GM12878 (cell line): ENCODE results near the gene CRACDL. TPM values are rescaled to one million over a fixed set of nuclear protein-coding genes. Genes with fewer than 3 reads are reported as not detected.

Experiments
- ATAC-seq: fragments of 200-7000 bp; cut with Tn5 transposase; 3 replicates; pipeline ENCODE4 v1.9.1; 2020; ENCODE audit warnings: mild to moderate bottlenecking, moderate library complexity
- BruUV-seq: library from RNA; stranded (reverse); fragments of 400-500 nt; replicated peaks from 2 replicates; lab custom pipeline; 2021; lab: Mats Ljungman, UMichigan
- CTCF ChIA-PET: fragments of 300-600 bp; sonication (Branson Sonifier 250); formaldehyde crosslinking; extraction: SDS; loops from one replicate; lab custom pipeline; 2021; ENCODE audit warnings: inconsistent platforms; lab: Yijun Ruan, JAX
- POLR2A ChIA-PET: fragments of 350-600 bp; formaldehyde crosslinking; extraction: SDS; loops from one replicate; lab custom pipeline; 2021; ENCODE audit warnings: inconsistent platforms; lab: Charles Lee
- RAD21 ChIA-PET: fragments of 300-600 bp; sonication (Branson Sonifier 250); formaldehyde crosslinking; loops from one replicate; lab custom pipeline; 2023; ENCODE audit warnings: antibody characterized with exemption; ENCODE audit not compliant: unreplicated experiment; lab: Charles Lee
- SMC1A ChIA-PET: fragments of 300-600 bp; sonication (Branson Sonifier 250); formaldehyde crosslinking; loops from one replicate; lab custom pipeline; 2023; ENCODE audit not compliant: unreplicated experiment, uncharacterized antibody; lab: Charles Lee
- DNase-seq: peaks from one replicate; pipeline ENCODE4 v3.0.0-alpha.2; 2011; ENCODE audit warnings: low read depth, low spot score
- FAIRE-seq: peaks from 3 replicates; lab custom pipeline; 2011; peaks lifted over from hg19 to GRCh38; lab: Jason Lieb, UNC
- H2AFZ ChIP-seq: 2 replicates; pipeline ENCODE4 v1.6.0; 2011; ENCODE audit warnings: low read depth, low read length, control low read depth; ENCODE audit not compliant: control insufficient read depth
- H3K27ac ChIP-seq: 2 replicates; pipeline ENCODE4 v1.5.1; 2011; ENCODE audit warnings: control low read depth; ENCODE audit not compliant: control insufficient read depth, insufficient read depth
- H3K27me3 ChIP-seq, 2 experiments: replicated peaks in 1 of 2; 2 replicates each; pipeline versions ENCODE4 v1.6.0 to v1.6.1; 2011; ENCODE audit warnings: low read length in 1 of 2; ENCODE audit not compliant: control insufficient read depth in 2 of 2, insufficient read depth in 2 of 2
- H3K36me3 ChIP-seq, 2 experiments: 2 replicates each; pipeline ENCODE4 v1.5.1; 2011; ENCODE audit warnings: low read length in 1 of 2; ENCODE audit not compliant: control insufficient read depth in 2 of 2, insufficient read depth in 2 of 2
- H3K4me1 ChIP-seq: 2 replicates; pipeline ENCODE4 v1.6.1; 2011; ENCODE audit warnings: mild to moderate bottlenecking, low read length, moderate library complexity, mixed read lengths; ENCODE audit not compliant: control insufficient read depth, insufficient read depth
- H3K4me2 ChIP-seq: 2 replicates; pipeline ENCODE4 v1.6.0; 2011; ENCODE audit warnings: control low read depth; ENCODE audit not compliant: control insufficient read depth, insufficient read depth
- H3K4me3 ChIP-seq: fragments of 200-600 bp; sonication (generic); 2 replicates; pipeline ENCODE4 v1.5.1; 2016
- H3K79me2 ChIP-seq: 2 replicates; pipeline ENCODE4 v1.6.0; 2011; ENCODE audit warnings: low read length; ENCODE audit not compliant: control insufficient read depth, insufficient read depth
- H3K9ac ChIP-seq: 2 replicates; pipeline ENCODE4 v1.8.0; 2011; ENCODE audit warnings: low read length, control low read depth, mixed read lengths; ENCODE audit not compliant: control insufficient read depth, insufficient read depth
- H3K9me3 ChIP-seq: replicated peaks from 3 replicates; pipeline ENCODE4 v1.5.1; 2011; ENCODE audit warnings: mild to moderate bottlenecking, low read length; ENCODE audit not compliant: control insufficient read depth, insufficient read depth
- H4K20me1 ChIP-seq: 2 replicates; pipeline ENCODE4 v1.6.0; 2011; ENCODE audit not compliant: control insufficient read depth, insufficient read depth
- CHD4 ChIP-seq: fragments of 200-600 bp; sonication (generic); IDR thresholded peaks from 2 replicates; pipeline ENCODE4 v1.6.1; 2016; ENCODE audit warnings: mild to moderate bottlenecking
- EED ChIP-seq: sonication (generic); IDR thresholded peaks from 2 replicates; pipeline ENCODE4 v1.6.1; 2016; ENCODE audit warnings: antibody characterized with exemption, low read depth
- EGR1 ChIP-seq, 2 experiments: IDR thresholded peaks; 1 replicate in 1 of 2; 2 replicates in 1 of 2; pipeline ENCODE4 v1.6.1; 2011 to 2012; ENCODE audit warnings: low read depth in 2 of 2, low read length in 2 of 2, borderline replicate concordance in 1 of 2, mild to moderate bottlenecking in 1 of 2, moderate library complexity in 1 of 2
- MTA2 ChIP-seq: fragments of 450-650 bp; IDR thresholded peaks from 2 replicates; pipeline ENCODE4 v1.6.1; 2016; ENCODE audit warnings: low read depth, mild to moderate bottlenecking, moderate library complexity
- NR2C2 ChIP-seq: IDR thresholded peaks from 2 replicates; pipeline ENCODE4 v1.6.1; 2011; ENCODE audit warnings: borderline replicate concordance, low read depth; ENCODE audit not compliant: control insufficient read depth, insufficient read length
- POLR2AphosphoS5 ChIP-seq: IDR thresholded peaks from 2 replicates; pipeline ENCODE4 v1.6.1; 2011; ENCODE audit warnings: mild to moderate bottlenecking, low read length, inconsistent platforms
- POU2F2 ChIP-seq: IDR thresholded peaks from 3 replicates; pipeline ENCODE4 v1.6.1; 2011; ENCODE audit warnings: low read depth, mild to moderate bottlenecking, low read length, borderline replicate concordance
- SUPT20H ChIP-seq: IDR thresholded peaks from 2 replicates; pipeline ENCODE4 v1.6.1; 2011; ENCODE audit warnings: low read depth, mild to moderate bottlenecking, low read length, moderate library complexity, borderline replicate concordance; ENCODE audit not compliant: control insufficient read depth
- ZBED1 ChIP-seq: IDR thresholded peaks from 2 replicates; pipeline ENCODE4 v1.6.1; 2016; ENCODE audit warnings: borderline replicate concordance
- ZNF207 ChIP-seq: fragments of 450-650 bp; IDR thresholded peaks from 2 replicates; pipeline ENCODE4 v1.6.1; 2014; ENCODE audit warnings: antibody characterized with exemption, mild to moderate bottlenecking, borderline replicate concordance
- WGBS: methylation state at CpG from one replicate; pipeline ENCODE4 v1.1.6; 2016; ENCODE audit warnings: low lambda C conversion rate; ENCODE audit not compliant: insufficient replicate concordance, insufficient coverage; ENCODE audit errors: missing lambda C conversion rate; 5-methylcytosine and 5-hydroxymethylcytosine counted together
- in situ Hi-C: fragments of 300-500 bp; cut with MboI; formaldehyde crosslinking; loops from 9 replicates; pipeline ENCODE4 v1.14.3; 2018; ENCODE audit warnings: mixed read lengths
- intact Hi-C: fragments of 100-400 bp; cut with micrococcal nuclease; formaldehyde crosslinking; loops from one replicate; pipeline ENCODE4 v1.14.2; 2022; ENCODE audit not compliant: unreplicated experiment
- polyA plus RNA-seq, 11 experiments: library from polyadenylated mRNA; depleted of rRNA in 4 of 11; unstranded in 6 of 11; stranded (reverse) in 5 of 11; fragments of >200 nt; fragmentation: Nextera tagmentation in 4 of 11; fragmentation: Illumina TruSeq in 1 of 11; extraction: Ambion mirVana in 4 of 11; extraction: Trizol in 1 of 11; gene quantifications; 1 replicate in 1 of 11; 2 replicates in 10 of 11; pipeline versions ENCODE4 v1.2.1 to v1.2.3, GENCODE V29; 2011 to 2016; ENCODE audit warnings: inconsistent platforms in 2 of 11, missing spikeins in 2 of 11, low read depth in 1 of 11
- total RNA-seq, 4 experiments: library from RNA; depleted of rRNA in 3 of 4; stranded (reverse); fragments of >200 nt in 3 of 4; fragmentation: Illumina TruSeq in 1 of 4; extraction: Trizol in 1 of 4; gene quantifications; 2 replicates each; pipeline versions ENCODE4 v1.2.1 to v1.2.3, GENCODE V29; 2013 to 2021

CRACDL gene
- total and polyA plus RNA-seq, 10 of the 15 experiments (the other 5 are each of a cell fraction or from before 2014, with no cell fraction given): 0.03 to 0.72 (median 0.14) TPM

GRCh38 chr2:98795891-98796676 lies 139.9 kb downstream of the CRACDL start:
- no peak for ATAC-seq
- no peak overlapping the region for H2AFZ ChIP-seq
- intact Hi-C loops (no loop called here), in situ Hi-C loops (no loop called here)
- TF ChIP-seq POU2F2 (no peak), NR2C2 (no peak), CHD4 (no peak), MTA2 (no peak), EED (no peak), ZBED1 (no peak), ZNF207 (no peak), POLR2AphosphoS5 (no peak), SUPT20H (no peak), EGR1 (IDR thresholded peaks at IDR 0.05; ENCODE audit: borderline replicate concordance in 1 of 2, low read depth in 2 of 2, low read length in 2 of 2) (no peak)
- no peaks in the 10 kb centered on the region for H3K36me3 ChIP-seq
- H3K4me3 ChIP-seq: no peak overlapping the region
- BruUV-seq: no TSS peak
- peaks cover 0 to 4% of the 10 kb centered on the region in 2 experiments; a peak in 2 of 4 replicates for H3K27me3 ChIP-seq
- POLR2A ChIA-PET: no interaction called here
- no peaks in the 10 kb centered on the region for H3K79me2 ChIP-seq
- SMC1A ChIA-PET: no interaction called here
- H4K20me1 ChIP-seq: no peaks in the 10 kb centered on the region
- no peak for DNase-seq
- RAD21 ChIA-PET: interaction anchor here (1.4 kb wide), 1 partner anchor 147 kb away, joined by 4 read pairs; no protein-coding TSS in a partner anchor
- no peaks in the 10 kb centered on the region for H3K9me3 ChIP-seq
- H3K4me2 ChIP-seq: no peak overlapping the region
- no peaks in the 10 kb centered on the region for H3K4me1 ChIP-seq
- CTCF ChIA-PET: interaction anchor here (1.0 to 1.4 kb wide), 2 partner anchors 14 to 20 kb away, joined by 3 to 4 read pairs; no protein-coding TSS in a partner anchor
- no peak for FAIRE-seq
- no peak overlapping the region for H3K27ac ChIP-seq
- WGBS: 65% methylated on average over 14 of the region's 14 CpGs
- no peak overlapping the region for H3K9ac ChIP-seq
